ENCODE results near the gene NCKAP5. TPM values are rescaled to one million over a fixed set of nuclear protein-coding genes. Genes with fewer than 3 reads are reported as not detected.

Gene NCKAP5
- total RNA-seq, 4 donors from 2014 or later = 0.37 to 1.3 (median 0.83) TPM

GRCh38 chr2:132651115-132652045 is 916.9 kb downstream of the NCKAP5 start:
- TF ChIP-seq, protein P1, sequence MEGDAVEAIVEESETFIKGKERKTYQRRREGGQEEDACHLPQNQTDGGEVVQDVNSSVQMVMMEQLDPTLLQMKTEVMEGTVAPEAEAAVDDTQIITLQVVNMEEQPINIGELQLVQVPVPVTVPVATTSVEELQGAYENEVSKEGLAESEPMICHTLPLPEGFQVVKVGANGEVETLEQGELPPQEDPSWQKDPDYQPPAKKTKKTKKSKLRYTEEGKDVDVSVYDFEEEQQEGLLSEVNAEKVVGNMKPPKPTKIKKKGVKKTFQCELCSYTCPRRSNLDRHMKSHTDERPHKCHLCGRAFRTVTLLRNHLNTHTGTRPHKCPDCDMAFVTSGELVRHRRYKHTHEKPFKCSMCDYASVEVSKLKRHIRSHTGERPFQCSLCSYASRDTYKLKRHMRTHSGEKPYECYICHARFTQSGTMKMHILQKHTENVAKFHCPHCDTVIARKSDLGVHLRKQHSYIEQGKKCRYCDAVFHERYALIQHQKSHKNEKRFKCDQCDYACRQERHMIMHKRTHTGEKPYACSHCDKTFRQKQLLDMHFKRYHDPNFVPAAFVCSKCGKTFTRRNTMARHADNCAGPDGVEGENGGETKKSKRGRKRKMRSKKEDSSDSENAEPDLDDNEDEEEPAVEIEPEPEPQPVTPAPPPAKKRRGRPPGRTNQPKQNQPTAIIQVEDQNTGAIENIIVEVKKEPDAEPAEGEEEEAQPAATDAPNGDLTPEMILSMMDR (IDR thresholded peaks at IDR 0.05) = no peak
- ATAC-seq (ENCODE audit: low FRiP score) (no peak), DNase-seq (ENCODE audit: low spot score) (no peak)

DNA sequence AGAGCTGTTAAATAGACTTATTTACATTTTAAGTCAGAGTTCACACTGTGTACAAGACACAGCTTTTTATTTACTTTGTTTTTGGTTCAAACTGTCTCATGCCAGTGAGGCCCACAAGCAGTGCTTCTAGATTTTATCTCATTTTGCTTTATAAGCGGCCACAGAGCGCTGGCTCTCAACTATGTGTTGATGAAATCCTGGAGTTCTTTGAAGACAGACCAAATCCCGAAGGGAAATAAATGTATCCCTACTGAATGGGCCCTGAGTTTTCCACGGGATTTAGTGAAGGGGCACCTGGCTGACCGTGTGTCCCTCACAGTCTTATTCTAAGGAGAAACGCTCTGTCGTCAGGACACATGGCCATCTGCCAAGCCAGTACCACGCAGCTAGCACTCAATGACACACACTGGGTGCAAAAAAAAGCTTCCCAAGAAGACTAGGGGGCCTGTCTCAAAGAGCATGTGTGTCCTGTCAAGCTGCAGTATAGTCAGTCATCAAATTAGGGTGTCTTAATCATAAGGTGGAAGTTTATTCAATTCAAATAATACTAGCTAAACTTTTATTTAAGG is 921.6 kb downstream of the NCKAP5 start:
- no peak for ATAC-seq (ENCODE audit: low FRiP score)
- TF ChIP-seq, protein P1 (IDR thresholded peaks at IDR 0.05) = no peak
- no peak for DNase-seq (ENCODE audit: low spot score)

GRCh38 chr2:132645722-132646539 is 922.3 kb downstream of the NCKAP5 start:
- no peak for ATAC-seq (ENCODE audit: low FRiP score)
- TF ChIP-seq, protein P1 (IDR thresholded peaks at IDR 0.05) = no peak
- DNase-seq (ENCODE audit: low spot score) = no peak

GRCh38 chr2:132645176-132645575 is 923.1 kb downstream of the NCKAP5 start:
- ATAC-seq (ENCODE audit: low FRiP score) (no peak), DNase-seq (ENCODE audit: low spot score) (no peak)
- TF ChIP-seq, protein P1 (IDR thresholded peaks at IDR 0.05) = no peak

DNA sequence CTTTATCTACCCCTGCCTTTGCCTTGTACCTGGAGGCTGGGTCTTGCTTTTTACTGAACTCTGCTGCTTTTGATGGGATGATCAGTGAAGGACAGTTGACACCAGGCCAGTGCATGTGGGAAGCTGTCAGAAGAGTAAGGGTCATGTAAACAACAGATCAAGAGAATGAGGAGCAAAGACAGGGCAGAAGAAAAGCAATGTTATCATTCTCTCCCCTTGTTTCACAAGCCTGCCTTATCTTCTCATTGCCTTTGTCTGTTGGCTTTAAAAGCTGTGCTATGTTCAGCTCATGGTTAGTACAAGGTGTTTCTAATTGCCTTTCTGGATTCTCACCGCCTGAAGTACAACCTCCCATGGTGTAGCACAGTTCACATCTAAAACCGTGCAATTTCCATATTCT is 925.8 kb downstream of the NCKAP5 start:
- TF ChIP-seq, protein P1 (IDR thresholded peaks at IDR 0.05) = no peak
- no peak for ATAC-seq (ENCODE audit: low FRiP score)
- no peak for DNase-seq (ENCODE audit: low spot score)

DNA sequence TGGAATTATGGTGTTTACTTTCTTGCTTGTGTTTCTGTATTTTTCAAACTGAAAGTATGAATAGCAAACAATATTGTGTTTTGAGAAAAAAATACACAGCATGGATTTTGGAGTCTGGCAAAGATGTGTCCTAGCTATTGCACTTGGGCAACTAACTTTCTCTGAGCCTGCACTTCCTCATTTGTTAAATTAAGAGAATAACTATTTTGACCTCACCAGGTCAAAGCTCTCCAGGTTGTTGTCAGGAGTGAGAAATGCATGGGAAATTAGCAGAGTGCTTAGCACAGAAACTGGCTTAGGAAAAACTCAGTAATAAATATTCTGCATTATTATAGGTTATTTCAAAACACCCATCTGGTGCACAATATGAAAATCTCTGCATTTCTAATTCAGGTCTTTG is 926.4 kb downstream of the NCKAP5 start:
- ATAC-seq (ENCODE audit: low FRiP score) = no peak
- no peak for DNase-seq (ENCODE audit: low spot score)
- TF ChIP-seq, protein P1 (IDR thresholded peaks at IDR 0.05) = no peak
